Activated naive CD8-positive, alpha-beta T cell treated with anti-CD3 and anti-CD28 coated beads, Interleukin-2, amount 50 U/mL, for 16 hours (primary cell): ENCODE data around the gene ATP2B2.

Source experiments
- DNase-seq: peaks from one replicate; pipeline ENCODE4 v3.0.0-alpha.2; 2020; ENCODE audit warnings: low read depth, low spot score

ATP2B2 gene

GRCh38 chr3:10283638-10284037 is 221.7 kb downstream of the ATP2B2 start:
- no peak for DNase-seq

GRCh38 chr3:10281951-10282350 is 223.4 kb downstream of the ATP2B2 start:
- no peak for DNase-seq

- DNase-seq: no peak
These were observed 224.8 kb downstream of the ATP2B2 start for GRCh38 chr3:10280571-10280970.

GRCh38 chr3:10280177-10280529 is 225.2 kb downstream of the ATP2B2 start:
- DNase-seq: no peak

GRCh38 chr3:10279384-10280176 is 225.8 kb downstream of the ATP2B2 start:
- DNase-seq: no peak

- no peak for DNase-seq
These were observed 226.9 kb downstream of the ATP2B2 start for GRCh38 chr3:10278501-10278900.

GRCh38 chr3:10277115-10277625 is 228.2 kb downstream of the ATP2B2 start:
- no peak for DNase-seq

GRCh38 chr3:10274601-10275000 is 230.8 kb downstream of the ATP2B2 start:
- no peak for DNase-seq
